Measurements from ENCODE around the gene RELL2. TPM values are rescaled to one million over a fixed set of nuclear protein-coding genes. Genes with fewer than 3 reads are reported as not detected.

Gene RELL2
- total RNA-seq, 1 donor from 2014 or later: 0.86 TPM

- intact Hi-C loops (cut with DNase I): no loop called here
- no peak for DNase-seq
- no peak for ATAC-seq (ENCODE audit: poor library complexity)
These were observed 31.9 kb downstream of the RELL2 start for GRCh38 chr5:141668601-141669265.

DNA sequence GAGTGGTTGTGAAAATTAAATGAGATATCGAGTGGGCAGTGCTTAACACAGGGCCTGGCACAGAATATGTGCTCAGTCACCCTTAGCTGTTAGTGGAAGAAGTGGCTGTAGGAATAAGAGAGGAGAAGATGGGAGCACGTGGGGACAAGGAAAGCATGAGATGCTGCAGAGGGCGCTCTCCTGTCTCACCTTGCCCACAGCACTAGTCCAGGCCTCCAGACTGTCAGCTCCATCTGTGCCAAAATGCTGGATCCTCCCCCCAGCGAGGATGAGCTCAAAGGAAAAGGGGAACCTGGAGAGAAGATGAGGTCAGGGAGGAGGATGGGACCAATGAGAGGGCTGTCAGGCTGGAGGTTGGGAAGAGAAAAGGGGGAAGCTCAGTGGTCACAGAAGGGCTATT lies 32.7 kb downstream of the RELL2 start:
- ATAC-seq (ENCODE audit: poor library complexity) (no peak), DNase-seq (no peak)
- intact Hi-C loops (cut with DNase I): no loop called here

DNA sequence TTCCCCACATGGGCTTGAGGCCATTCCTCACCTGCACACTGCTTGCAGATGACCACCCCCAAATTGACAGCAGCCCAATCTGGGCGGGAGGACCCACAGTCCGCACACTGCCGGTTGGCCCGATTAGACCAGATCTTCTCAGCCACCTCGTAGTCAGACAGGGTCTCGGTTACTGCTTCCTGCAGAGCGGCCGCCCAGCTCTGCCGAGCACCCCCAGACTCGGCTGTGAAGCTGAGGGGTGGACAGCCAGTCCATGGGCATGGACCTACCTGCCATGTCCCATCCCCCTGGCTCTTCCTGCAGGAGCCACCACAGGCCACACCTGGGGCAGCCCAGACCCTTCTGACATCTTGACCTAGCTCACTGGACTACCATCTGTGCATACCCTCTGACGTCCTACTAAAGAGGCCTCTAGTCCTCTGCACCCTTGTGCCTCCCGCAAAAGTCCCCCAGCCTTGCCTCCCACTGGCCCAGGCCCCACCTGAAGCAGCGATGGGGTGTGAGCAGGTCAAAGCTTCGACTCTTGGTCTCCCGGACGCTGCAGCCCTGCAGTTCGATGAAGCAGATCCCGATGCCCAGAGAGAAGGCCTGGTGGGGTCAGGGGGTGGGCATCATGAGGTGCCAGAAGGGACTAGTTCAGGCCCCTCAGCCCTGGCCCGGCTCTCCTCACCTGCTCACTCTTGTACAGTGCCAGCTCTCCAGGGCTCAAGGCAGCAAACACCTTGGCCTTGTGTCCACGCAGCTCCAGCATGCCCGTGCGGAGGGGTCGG lies 35.5 kb downstream of the RELL2 start:
- intact Hi-C loops (cut with DNase I): no loop called here
- DNase-seq (no peak), ATAC-seq (ENCODE audit: poor library complexity) (no peak)

- DNase-seq (no peak), ATAC-seq (ENCODE audit: poor library complexity) (peak; percentile 10)
- intact Hi-C loops (cut with DNase I): no loop called here
These were observed 36.3 kb downstream of the RELL2 start for GRCh38 chr5:141672841-141673813.

GRCh38 chr5:141674747-141675146 lies 38.0 kb downstream of the RELL2 start:
- intact Hi-C loops (cut with DNase I): no loop called here
- ATAC-seq (ENCODE audit: poor library complexity): no peak
- DNase-seq: no peak

GRCh38 chr5:141675672-141676071 lies 38.9 kb downstream of the RELL2 start:
- intact Hi-C loops (cut with DNase I): no loop called here
- no peak for ATAC-seq (ENCODE audit: poor library complexity)
- no peak for DNase-seq

- intact Hi-C loops (cut with DNase I): no loop called here
- ATAC-seq (ENCODE audit: poor library complexity): no peak
- no peak for DNase-seq
These were observed 40.6 kb downstream of the RELL2 start for GRCh38 chr5:141677415-141677814.

GRCh38 chr5:141680178-141680577 lies 43.4 kb downstream of the RELL2 start:
- intact Hi-C loops (cut with DNase I): no loop called here
- DNase-seq (no peak), ATAC-seq (ENCODE audit: poor library complexity) (no peak)

DNA sequence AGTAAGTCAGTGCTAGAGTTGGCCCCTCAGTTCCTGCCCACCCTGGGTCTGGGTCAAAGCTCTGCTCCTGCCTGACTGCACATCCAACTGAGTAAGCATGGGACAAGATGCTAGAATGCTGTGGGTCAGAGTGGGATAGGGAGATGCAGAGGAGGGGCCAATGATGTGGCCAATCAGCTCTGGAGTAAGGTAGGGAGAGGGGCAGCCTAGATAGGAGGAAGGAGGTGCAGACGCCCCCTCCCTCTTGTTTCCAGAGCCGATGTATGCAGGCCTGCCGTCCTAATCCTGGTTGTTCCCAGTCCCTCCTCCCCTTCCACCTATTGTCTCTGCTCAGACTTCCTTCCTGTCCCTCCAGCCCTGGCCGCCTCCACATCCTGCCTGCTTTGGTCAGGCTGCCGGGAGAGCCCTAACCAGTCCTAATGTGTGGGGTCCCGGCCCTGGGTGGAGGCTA lies 44.0 kb downstream of the RELL2 start:
- ATAC-seq (ENCODE audit: poor library complexity) (peak; percentile 28), DNase-seq (peak; percentile 76)
- intact Hi-C loops (cut with DNase I): no loop called here

- ATAC-seq (ENCODE audit: poor library complexity) (no peak), DNase-seq (no peak)
- intact Hi-C loops (cut with DNase I): no loop called here
These were observed 44.5 kb downstream of the RELL2 start for GRCh38 chr5:141681295-141681694.

DNA sequence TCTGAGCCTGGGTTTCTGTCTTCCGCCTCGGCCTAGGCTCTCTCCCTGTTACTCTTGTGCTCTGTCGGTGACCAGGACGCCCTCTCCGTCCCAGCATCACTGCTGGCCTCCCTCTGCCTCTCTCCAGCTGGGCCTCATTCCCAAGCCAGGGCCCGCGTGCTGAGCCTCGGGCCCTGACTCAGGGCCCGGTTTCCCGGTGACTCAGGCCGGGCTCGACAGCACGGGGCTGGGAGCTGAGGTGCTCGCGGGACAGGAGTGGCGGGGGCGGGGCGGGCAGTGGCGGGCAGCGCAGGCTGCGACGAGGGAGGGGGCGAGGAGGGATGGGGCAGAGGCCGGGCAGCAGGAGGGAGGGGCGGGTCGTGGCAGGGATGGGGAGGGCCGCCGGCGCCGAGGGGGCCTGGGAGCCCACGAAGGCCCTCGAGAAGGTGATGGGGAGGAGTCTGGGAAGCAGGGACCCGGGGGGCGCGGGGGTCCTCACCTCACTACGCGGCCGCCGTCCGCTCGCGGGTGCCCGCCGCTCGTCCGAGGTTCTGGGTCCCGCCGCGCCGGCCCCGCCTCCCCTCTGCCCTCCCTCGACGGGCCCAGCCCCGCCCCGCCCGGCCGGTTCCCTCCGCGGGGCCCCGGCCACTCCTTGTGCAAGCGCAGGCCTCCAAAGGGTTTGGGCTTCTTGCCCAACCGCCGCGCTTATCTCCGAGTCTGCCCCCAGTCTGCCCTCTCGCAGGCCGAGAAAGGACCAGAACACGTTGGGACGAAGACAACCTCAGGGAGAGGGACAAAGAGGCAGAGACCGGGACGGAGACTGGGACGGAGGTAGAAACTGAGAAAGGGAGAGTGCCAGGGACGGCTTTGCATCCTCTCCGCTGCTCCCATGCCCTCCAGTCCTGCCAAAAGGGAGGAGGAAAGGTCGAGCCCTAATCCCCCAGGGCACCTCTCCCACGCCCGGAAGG lies 45.2 kb downstream of the RELL2 start, which contains the start of gene ARAP3:
Gene ARAP3, minus strand, starts transcription at position 536 of the 947 bp plus-strand sequence. CDS start 1,744 bp downstream, outside the sequence.
- DNase-seq: peak; percentile 94
- peak; percentile 96 for ATAC-seq (ENCODE audit: poor library complexity)
- intact Hi-C loops (cut with DNase I): no loop called here

- DNase-seq (no peak), ATAC-seq (ENCODE audit: poor library complexity) (no peak)
- intact Hi-C loops (cut with DNase I): no loop called here
These were observed 46.9 kb downstream of the RELL2 start for GRCh38 chr5:141683596-141684141.

GRCh38 chr5:141685591-141685990 lies 48.8 kb downstream of the RELL2 start:
- no peak for DNase-seq
- ATAC-seq (ENCODE audit: poor library complexity): no peak
- intact Hi-C loops (cut with DNase I): no loop called here

DNA sequence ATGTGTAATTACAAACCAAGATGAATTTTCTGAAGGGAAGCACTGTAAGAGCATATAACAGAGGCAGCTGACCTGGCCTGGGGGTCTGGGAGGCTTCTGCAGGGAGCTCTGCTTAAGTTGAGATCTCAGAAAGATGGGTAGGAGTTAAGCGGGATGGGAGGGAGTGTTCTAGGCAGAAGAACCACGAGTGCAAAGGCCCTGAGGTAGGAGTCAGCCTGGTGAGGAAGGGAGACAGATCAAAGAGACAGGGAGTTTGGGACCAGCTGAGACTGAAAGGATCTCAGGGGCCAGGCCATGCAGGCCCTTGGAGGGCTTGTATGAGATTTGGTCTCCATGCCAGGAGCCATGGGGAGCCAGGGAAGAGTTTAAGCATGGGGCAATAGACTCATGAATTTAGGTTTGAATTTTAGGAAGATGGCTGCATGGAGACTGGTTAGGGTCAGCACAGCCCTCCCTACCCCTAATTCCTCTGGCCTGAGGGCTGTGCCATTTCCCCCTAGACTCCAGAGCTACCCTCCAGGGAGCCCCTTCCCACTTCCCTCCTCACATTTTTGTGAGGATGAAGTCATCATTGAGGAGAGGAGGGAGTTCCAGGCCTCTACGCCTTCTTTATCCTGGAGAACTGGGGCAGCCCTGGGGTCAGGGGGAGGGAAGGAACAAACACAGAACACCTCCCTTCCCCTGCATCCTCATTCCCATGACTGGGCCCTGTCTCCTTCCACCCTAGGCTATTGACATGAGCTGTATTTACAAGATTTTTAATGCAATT lies 50.0 kb downstream of the RELL2 start:
- DNase-seq (no peak), ATAC-seq (ENCODE audit: poor library complexity) (no peak)
- intact Hi-C loops (cut with DNase I): no loop called here
